ENCODE data around the gene LSS. TPM values are rescaled to one million over a fixed set of nuclear protein-coding genes. Genes with fewer than 3 reads are reported as not detected.

LSS gene
- total RNA-seq, 1 experiment from 2014 or later, result 101 TPM

DNA sequence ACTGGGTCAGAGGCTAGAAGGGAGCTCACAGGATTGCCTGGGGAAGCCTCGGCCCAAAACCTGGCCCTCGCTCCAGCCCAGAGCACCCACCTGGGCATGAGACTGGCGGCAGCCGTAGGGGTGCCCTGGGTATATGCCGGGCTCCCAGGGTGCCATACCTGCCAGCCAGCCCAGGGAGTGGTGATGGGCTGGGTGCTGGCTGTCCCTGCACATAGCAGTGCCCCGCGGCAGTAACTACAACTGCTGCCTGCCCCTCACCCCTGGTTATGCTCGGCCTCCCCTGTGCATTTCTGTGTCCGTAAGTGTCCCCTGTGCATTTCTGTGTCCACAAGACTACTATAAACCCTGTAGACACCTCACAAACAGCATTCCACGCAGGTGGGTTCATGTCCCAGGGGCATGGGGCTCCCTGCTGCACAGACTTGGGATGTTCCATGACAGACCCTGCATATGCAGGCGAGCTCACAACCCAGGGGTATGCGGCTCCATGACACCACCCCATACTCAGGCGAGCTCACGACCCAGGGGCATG is 38.5 kb downstream of the LSS start:
- POLR2A ChIA-PET, result no interaction called here
- CTCF ChIA-PET, result interaction anchor here (1.2 to 2.2 kb wide), 2 partner anchors 37 to 47 kb away, joined by 4 to 7 read pairs; no protein-coding TSS in a partner anchor
- no peak overlapping the region for H3K4me3 Mint-ChIP-seq
- H3K27ac Mint-ChIP-seq, result 0 out of 2 replicates have a peak overlapping the region, but pooled peaks have one; percentile 49
- peaks cover 6% of the 10 kb centered on the region; the same call in 1 of the 2 replicates for H3K9me3 Mint-ChIP-seq
- H3K36me3 Mint-ChIP-seq, result peaks cover 33% of the 10 kb centered on the region
- TF ChIP-seq JAZF1 (CRISPR knock-in tag; IDR thresholded peaks at IDR 0.05), result no peak
- TF ChIP-seq, protein P1, sequence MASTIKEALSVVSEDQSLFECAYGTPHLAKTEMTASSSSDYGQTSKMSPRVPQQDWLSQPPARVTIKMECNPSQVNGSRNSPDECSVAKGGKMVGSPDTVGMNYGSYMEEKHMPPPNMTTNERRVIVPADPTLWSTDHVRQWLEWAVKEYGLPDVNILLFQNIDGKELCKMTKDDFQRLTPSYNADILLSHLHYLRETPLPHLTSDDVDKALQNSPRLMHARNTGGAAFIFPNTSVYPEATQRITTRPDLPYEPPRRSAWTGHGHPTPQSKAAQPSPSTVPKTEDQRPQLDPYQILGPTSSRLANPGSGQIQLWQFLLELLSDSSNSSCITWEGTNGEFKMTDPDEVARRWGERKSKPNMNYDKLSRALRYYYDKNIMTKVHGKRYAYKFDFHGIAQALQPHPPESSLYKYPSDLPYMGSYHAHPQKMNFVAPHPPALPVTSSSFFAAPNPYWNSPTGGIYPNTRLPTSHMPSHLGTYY (CRISPR knock-in tag; IDR thresholded peaks at IDR 0.05), result no peak
- TF ChIP-seq, protein P2, sequence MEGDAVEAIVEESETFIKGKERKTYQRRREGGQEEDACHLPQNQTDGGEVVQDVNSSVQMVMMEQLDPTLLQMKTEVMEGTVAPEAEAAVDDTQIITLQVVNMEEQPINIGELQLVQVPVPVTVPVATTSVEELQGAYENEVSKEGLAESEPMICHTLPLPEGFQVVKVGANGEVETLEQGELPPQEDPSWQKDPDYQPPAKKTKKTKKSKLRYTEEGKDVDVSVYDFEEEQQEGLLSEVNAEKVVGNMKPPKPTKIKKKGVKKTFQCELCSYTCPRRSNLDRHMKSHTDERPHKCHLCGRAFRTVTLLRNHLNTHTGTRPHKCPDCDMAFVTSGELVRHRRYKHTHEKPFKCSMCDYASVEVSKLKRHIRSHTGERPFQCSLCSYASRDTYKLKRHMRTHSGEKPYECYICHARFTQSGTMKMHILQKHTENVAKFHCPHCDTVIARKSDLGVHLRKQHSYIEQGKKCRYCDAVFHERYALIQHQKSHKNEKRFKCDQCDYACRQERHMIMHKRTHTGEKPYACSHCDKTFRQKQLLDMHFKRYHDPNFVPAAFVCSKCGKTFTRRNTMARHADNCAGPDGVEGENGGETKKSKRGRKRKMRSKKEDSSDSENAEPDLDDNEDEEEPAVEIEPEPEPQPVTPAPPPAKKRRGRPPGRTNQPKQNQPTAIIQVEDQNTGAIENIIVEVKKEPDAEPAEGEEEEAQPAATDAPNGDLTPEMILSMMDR (IDR thresholded peaks at IDR 0.05), result no peak
- TF ChIP-seq FOXJ3 (CRISPR knock-in tag; IDR thresholded peaks at IDR 0.05; ENCODE audit: borderline replicate concordance), result no peak
- no peak for TF ChIP-seq SOX15 (CRISPR knock-in tag; IDR thresholded peaks at IDR 0.05)
- TF ChIP-seq, protein P3, sequence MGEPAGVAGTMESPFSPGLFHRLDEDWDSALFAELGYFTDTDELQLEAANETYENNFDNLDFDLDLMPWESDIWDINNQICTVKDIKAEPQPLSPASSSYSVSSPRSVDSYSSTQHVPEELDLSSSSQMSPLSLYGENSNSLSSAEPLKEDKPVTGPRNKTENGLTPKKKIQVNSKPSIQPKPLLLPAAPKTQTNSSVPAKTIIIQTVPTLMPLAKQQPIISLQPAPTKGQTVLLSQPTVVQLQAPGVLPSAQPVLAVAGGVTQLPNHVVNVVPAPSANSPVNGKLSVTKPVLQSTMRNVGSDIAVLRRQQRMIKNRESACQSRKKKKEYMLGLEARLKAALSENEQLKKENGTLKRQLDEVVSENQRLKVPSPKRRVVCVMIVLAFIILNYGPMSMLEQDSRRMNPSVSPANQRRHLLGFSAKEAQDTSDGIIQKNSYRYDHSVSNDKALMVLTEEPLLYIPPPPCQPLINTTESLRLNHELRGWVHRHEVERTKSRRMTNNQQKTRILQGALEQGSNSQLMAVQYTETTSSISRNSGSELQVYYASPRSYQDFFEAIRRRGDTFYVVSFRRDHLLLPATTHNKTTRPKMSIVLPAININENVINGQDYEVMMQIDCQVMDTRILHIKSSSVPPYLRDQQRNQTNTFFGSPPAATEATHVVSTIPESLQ (CRISPR knock-in tag; IDR thresholded peaks at IDR 0.05), result no peak
- TF ChIP-seq, protein P4, sequence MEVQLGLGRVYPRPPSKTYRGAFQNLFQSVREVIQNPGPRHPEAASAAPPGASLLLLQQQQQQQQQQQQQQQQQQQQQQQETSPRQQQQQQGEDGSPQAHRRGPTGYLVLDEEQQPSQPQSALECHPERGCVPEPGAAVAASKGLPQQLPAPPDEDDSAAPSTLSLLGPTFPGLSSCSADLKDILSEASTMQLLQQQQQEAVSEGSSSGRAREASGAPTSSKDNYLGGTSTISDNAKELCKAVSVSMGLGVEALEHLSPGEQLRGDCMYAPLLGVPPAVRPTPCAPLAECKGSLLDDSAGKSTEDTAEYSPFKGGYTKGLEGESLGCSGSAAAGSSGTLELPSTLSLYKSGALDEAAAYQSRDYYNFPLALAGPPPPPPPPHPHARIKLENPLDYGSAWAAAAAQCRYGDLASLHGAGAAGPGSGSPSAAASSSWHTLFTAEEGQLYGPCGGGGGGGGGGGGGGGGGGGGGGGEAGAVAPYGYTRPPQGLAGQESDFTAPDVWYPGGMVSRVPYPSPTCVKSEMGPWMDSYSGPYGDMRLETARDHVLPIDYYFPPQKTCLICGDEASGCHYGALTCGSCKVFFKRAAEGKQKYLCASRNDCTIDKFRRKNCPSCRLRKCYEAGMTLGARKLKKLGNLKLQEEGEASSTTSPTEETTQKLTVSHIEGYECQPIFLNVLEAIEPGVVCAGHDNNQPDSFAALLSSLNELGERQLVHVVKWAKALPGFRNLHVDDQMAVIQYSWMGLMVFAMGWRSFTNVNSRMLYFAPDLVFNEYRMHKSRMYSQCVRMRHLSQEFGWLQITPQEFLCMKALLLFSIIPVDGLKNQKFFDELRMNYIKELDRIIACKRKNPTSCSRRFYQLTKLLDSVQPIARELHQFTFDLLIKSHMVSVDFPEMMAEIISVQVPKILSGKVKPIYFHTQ (CRISPR knock-in tag; IDR thresholded peaks at IDR 0.05), result no peak
- TF ChIP-seq, protein P5, sequence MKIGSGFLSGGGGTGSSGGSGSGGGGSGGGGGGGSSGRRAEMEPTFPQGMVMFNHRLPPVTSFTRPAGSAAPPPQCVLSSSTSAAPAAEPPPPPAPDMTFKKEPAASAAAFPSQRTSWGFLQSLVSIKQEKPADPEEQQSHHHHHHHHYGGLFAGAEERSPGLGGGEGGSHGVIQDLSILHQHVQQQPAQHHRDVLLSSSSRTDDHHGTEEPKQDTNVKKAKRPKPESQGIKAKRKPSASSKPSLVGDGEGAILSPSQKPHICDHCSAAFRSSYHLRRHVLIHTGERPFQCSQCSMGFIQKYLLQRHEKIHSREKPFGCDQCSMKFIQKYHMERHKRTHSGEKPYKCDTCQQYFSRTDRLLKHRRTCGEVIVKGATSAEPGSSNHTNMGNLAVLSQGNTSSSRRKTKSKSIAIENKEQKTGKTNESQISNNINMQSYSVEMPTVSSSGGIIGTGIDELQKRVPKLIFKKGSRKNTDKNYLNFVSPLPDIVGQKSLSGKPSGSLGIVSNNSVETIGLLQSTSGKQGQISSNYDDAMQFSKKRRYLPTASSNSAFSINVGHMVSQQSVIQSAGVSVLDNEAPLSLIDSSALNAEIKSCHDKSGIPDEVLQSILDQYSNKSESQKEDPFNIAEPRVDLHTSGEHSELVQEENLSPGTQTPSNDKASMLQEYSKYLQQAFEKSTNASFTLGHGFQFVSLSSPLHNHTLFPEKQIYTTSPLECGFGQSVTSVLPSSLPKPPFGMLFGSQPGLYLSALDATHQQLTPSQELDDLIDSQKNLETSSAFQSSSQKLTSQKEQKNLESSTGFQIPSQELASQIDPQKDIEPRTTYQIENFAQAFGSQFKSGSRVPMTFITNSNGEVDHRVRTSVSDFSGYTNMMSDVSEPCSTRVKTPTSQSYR (CRISPR knock-in tag; IDR thresholded peaks at IDR 0.05), result no peak
- no peak for TF ChIP-seq ZNF263 (CRISPR knock-in tag; IDR thresholded peaks at IDR 0.05; ENCODE audit: low read depth)
- no peak for TF ChIP-seq CBFB (CRISPR knock-in tag; IDR thresholded peaks at IDR 0.05; ENCODE audit: low read depth)
- TF ChIP-seq NFYB (CRISPR knock-in tag; conservative IDR thresholded peaks at IDR 0.05; ENCODE audit: low read depth), result no peak
- no peak for ATAC-seq
- no peak for DNase-seq (ENCODE audit: low spot score)
- H3K4me1 Mint-ChIP-seq, result peaks cover 22% of the 10 kb centered on the region
- no peaks in the 10 kb centered on the region for H3K27me3 Mint-ChIP-seq (ENCODE audit: low read depth)

DNA sequence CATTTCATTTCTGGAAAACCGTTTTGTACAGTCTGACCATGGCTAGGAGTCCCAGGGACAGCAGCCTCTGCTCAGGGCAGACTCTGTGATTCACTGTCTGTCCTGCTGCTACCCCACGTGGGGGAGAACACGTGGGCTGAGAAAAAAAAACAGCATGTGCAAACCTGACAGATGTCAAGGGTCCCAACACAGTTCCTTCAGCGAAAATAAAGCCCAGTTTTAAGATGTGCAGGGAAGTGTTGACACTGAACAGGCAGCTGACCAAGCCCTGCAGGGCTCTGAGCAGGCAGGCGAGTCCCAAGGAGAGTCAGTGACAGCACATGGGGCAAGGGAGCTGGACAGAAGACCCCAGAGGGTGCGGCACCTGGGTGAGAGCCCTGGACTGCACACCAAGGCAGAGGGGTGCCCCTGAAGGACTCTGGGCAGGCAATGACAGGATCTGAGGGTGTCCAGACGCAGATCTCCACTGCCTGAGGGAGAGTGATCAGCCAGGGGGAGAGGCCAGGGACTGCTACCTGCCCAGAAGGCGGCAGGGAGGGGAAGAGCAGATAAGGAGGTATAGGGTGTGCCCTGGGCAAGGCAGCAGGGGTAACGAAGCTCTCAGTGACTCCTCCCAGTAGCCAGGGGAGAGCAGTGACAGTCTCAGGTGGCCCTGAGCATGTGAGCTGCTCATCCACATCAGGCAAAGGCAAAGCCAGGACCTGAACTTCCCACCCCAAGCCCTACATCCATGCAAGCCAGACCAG is 39.2 kb downstream of the LSS start:
- Mint-ChIP-seq H3K9me3 (peaks cover 6% of the 10 kb centered on the region; the same call in 1 of the 2 replicates), H3K36me3 (peaks cover 27% of the 10 kb centered on the region), H3K27me3 (ENCODE audit: low read depth) (no peaks in the 10 kb centered on the region), H3K4me1 (peaks cover 22% of the 10 kb centered on the region), H3K27ac (peak overlapping the region; percentile 73), H3K4me3 (no peak overlapping the region)
- no peak for DNase-seq (ENCODE audit: low spot score)
- ChIA-PET CTCF (interaction anchor here (1.2 to 2.2 kb wide), 2 partner anchors 37 to 46 kb away, joined by 4 to 7 read pairs; no protein-coding TSS in a partner anchor), POLR2A (no interaction called here)
- ATAC-seq, result no peak
- no peak for TF ChIP-seq NFE2L1 (CRISPR knock-in tag; IDR thresholded peaks at IDR 0.05)
- no peak for TF ChIP-seq ZNF138 (CRISPR knock-in tag; conservative IDR thresholded peaks at IDR 0.05)
- TF ChIP-seq, protein P6, sequence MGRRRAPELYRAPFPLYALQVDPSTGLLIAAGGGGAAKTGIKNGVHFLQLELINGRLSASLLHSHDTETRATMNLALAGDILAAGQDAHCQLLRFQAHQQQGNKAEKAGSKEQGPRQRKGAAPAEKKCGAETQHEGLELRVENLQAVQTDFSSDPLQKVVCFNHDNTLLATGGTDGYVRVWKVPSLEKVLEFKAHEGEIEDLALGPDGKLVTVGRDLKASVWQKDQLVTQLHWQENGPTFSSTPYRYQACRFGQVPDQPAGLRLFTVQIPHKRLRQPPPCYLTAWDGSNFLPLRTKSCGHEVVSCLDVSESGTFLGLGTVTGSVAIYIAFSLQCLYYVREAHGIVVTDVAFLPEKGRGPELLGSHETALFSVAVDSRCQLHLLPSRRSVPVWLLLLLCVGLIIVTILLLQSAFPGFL (CRISPR knock-in tag; IDR thresholded peaks at IDR 0.05; ENCODE audit: borderline replicate concordance), result no peak
- no peak for TF ChIP-seq ZNF396 (CRISPR knock-in tag; IDR thresholded peaks at IDR 0.05; ENCODE audit: borderline replicate concordance)
- TF ChIP-seq, protein P7, sequence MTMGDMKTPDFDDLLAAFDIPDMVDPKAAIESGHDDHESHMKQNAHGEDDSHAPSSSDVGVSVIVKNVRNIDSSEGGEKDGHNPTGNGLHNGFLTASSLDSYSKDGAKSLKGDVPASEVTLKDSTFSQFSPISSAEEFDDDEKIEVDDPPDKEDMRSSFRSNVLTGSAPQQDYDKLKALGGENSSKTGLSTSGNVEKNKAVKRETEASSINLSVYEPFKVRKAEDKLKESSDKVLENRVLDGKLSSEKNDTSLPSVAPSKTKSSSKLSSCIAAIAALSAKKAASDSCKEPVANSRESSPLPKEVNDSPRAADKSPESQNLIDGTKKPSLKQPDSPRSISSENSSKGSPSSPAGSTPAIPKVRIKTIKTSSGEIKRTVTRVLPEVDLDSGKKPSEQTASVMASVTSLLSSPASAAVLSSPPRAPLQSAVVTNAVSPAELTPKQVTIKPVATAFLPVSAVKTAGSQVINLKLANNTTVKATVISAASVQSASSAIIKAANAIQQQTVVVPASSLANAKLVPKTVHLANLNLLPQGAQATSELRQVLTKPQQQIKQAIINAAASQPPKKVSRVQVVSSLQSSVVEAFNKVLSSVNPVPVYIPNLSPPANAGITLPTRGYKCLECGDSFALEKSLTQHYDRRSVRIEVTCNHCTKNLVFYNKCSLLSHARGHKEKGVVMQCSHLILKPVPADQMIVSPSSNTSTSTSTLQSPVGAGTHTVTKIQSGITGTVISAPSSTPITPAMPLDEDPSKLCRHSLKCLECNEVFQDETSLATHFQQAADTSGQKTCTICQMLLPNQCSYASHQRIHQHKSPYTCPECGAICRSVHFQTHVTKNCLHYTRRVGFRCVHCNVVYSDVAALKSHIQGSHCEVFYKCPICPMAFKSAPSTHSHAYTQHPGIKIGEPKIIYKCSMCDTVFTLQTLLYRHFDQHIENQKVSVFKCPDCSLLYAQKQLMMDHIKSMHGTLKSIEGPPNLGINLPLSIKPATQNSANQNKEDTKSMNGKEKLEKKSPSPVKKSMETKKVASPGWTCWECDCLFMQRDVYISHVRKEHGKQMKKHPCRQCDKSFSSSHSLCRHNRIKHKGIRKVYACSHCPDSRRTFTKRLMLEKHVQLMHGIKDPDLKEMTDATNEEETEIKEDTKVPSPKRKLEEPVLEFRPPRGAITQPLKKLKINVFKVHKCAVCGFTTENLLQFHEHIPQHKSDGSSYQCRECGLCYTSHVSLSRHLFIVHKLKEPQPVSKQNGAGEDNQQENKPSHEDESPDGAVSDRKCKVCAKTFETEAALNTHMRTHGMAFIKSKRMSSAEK (CRISPR knock-in tag; IDR thresholded peaks at IDR 0.05; ENCODE audit: borderline replicate concordance), result no peak
- TF ChIP-seq ZNF263 (CRISPR knock-in tag; IDR thresholded peaks at IDR 0.05; ENCODE audit: low read depth), result no peak
- no peak for TF ChIP-seq CBFB (CRISPR knock-in tag; IDR thresholded peaks at IDR 0.05; ENCODE audit: low read depth)

Measured in WTC11 (cell line).